HUES64 (cell line): Measurements from ENCODE around the gene SNAP29.
"Not testable (repeated sequence)": the region's sequence is repeated elsewhere in the genome, so short reads cannot be mapped to it uniquely, and the experiment has no call there.

Experiments used
- H3K27ac ChIP-seq: 2 replicates; pipeline ENCODE4 v1.7.0; 2013; ENCODE audit warnings: low read depth, low read length, inconsistent platforms
- H3K27me3 ChIP-seq: 2 replicates; pipeline ENCODE4 v1.6.1; 2013; ENCODE audit warnings: mild to moderate bottlenecking, low read length; ENCODE audit not compliant: insufficient read depth
- H3K36me3 ChIP-seq: 2 replicates; pipeline ENCODE4 v1.6.1; 2013; ENCODE audit warnings: mild to moderate bottlenecking, low read length; ENCODE audit not compliant: insufficient read depth
- H3K4me1 ChIP-seq: 2 replicates; pipeline ENCODE4 v1.6.1; 2013; ENCODE audit warnings: mild to moderate bottlenecking, low read length, moderate library complexity; ENCODE audit not compliant: insufficient read depth
- H3K4me3 ChIP-seq: 2 replicates; pipeline ENCODE4 v1.5.1; 2013; ENCODE audit warnings: mild to moderate bottlenecking, low read length, moderate library complexity
- H3K9ac ChIP-seq: 2 replicates; pipeline ENCODE4 v1.6.1; 2013; ENCODE audit warnings: mild to moderate bottlenecking, low read depth, low read length
- H3K9me3 ChIP-seq: 2 replicates; pipeline ENCODE4 v1.6.1; 2013; ENCODE audit warnings: low read depth, low read length; ENCODE audit not compliant: insufficient read depth
- WGBS: fragments of 150-250, 120-280 bp; methylation state at CpG from one replicate; pipeline ENCODE4 v1.1.7; 2013; ENCODE audit warnings: missing lambda C conversion rate; 5-methylcytosine and 5-hydroxymethylcytosine counted together

Gene SNAP29

GRCh38 chr22:20922141-20922751 lies 63.4 kb downstream of the SNAP29 start:
- Histone ChIP-seq H3K9me3 (no peaks in the 10 kb centered on the region), H3K27ac (no peak overlapping the region), H3K36me3 (peaks cover 5% of the 10 kb centered on the region; the same call in 1 of the 2 replicates), H3K4me1 (peaks cover 37% of the 10 kb centered on the region), H3K9ac (no peak overlapping the region), H3K27me3 (no peaks in the 10 kb centered on the region), H3K4me3 (no peak overlapping the region)
- 49% methylated on average over 3 of the region's 3 CpGs for WGBS

- Histone ChIP-seq H3K27ac (peak overlapping the region; percentile 48; the same call in 1 of the 2 replicates), H3K4me1 (peaks cover 29% of the 10 kb centered on the region), H3K9me3 (no peaks in the 10 kb centered on the region)
Observed at GRCh38 chr22:20926243-20926642, 67.4 kb downstream of the SNAP29 start.

DNA sequence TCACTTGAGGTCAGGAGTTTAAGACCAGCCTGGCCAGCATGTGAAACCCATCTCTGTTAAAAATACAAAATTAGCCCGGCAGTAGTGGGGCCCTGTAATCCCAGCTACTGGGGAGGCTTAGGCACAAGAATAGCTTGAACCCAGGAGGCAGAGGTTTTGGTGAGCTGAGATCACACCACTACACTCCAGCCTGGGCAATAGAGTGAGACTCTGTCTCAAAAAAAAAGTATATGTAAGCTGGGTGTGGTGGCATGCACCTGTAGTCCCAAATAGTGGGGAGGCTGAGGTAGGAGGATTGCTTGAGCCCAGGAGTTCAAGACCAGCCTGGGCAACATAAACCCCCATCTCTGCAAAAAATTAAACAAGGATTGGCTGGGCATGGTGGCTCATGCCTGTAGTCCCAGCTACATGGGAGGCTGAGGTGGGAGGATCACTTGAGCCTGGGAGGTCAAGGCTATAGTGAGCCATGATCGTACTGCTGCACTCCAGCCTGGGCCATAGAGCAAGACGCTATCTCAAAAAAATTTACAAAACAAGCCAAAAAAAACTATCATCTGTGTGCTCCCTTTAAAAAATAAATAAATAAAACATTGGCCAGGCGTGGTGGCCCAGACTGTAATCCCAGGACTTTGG lies 69.2 kb downstream of the SNAP29 start:
- H3K36me3 ChIP-seq = peaks cover 12% of the 10 kb centered on the region
- H3K4me1 ChIP-seq = peaks cover 25% of the 10 kb centered on the region
- no peak overlapping the region for H3K9ac ChIP-seq
- WGBS = 93% methylated on average over 4 of the region's 4 CpGs
- H3K27me3 ChIP-seq = no peaks in the 10 kb centered on the region
- H3K9me3 ChIP-seq = no peaks in the 10 kb centered on the region
- H3K4me3 ChIP-seq = no peak overlapping the region
- no peak overlapping the region for H3K27ac ChIP-seq

More at GRCh38 chr22:20926243-20926642, 67.4 kb downstream of the SNAP29 start:
- WGBS = 66% methylated on average over 2 of the region's 2 CpGs
- peaks cover 9% of the 10 kb centered on the region; the same call in 1 of the 2 replicates for H3K36me3 ChIP-seq
- H3K27me3 ChIP-seq = no peaks in the 10 kb centered on the region
- no peak overlapping the region for H3K9ac ChIP-seq
- no peak overlapping the region for H3K4me3 ChIP-seq

GRCh38 chr22:20928573-20928967 lies 69.8 kb downstream of the SNAP29 start:
- peaks cover 25% of the 10 kb centered on the region for H3K4me1 ChIP-seq
- no peaks in the 10 kb centered on the region for H3K9me3 ChIP-seq
- no peak overlapping the region for H3K4me3 ChIP-seq
- H3K36me3 ChIP-seq = peaks cover 13% of the 10 kb centered on the region
- H3K9ac ChIP-seq = no peak overlapping the region
- H3K27me3 ChIP-seq = no peaks in the 10 kb centered on the region
- no peak overlapping the region for H3K27ac ChIP-seq
- WGBS = 92% methylated on average over 3 of the region's 4 CpGs

GRCh38 chr22:20930004-20930403 lies 71.2 kb downstream of the SNAP29 start:
- peaks cover 24% of the 10 kb centered on the region for H3K36me3 ChIP-seq
- H3K9ac ChIP-seq = no peak overlapping the region
- peaks cover 17% of the 10 kb centered on the region for H3K4me1 ChIP-seq
- H3K27ac ChIP-seq = no peak overlapping the region
- no peaks in the 10 kb centered on the region for H3K9me3 ChIP-seq
- 100% methylated on average over 1 of the region's 1 CpG for WGBS
- no peaks in the 10 kb centered on the region for H3K27me3 ChIP-seq
- no peak overlapping the region for H3K4me3 ChIP-seq

DNA sequence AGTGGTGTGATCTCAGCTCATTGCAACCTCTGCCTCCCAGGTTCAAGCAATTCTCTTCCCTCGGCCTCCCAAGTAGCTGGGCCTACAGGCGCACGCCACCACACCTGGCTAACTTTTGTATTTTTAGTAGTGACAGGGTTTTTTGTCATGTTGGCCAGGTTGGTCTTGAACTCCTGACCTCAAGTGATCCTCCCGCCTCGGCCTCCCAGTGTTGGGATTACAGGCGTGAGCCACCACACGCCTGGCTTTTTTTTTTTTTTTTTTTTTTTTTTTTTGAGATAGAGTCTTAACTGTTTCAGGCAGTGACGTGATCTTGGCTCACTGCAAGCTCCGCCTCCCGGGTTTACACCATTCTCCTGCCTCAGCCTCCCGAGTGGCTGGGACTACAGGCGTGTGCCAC lies 71.6 kb downstream of the SNAP29 start:
- WGBS = 96% methylated on average over 11 of the region's 12 CpGs
- not testable (repeated sequence) for H3K9ac ChIP-seq, H3K27me3 ChIP-seq, H3K27ac ChIP-seq, H3K9me3 ChIP-seq, H3K4me3 ChIP-seq
- peaks cover 13% of the 10 kb centered on the region for H3K4me1 ChIP-seq
- peaks cover 28% of the 10 kb centered on the region for H3K36me3 ChIP-seq

DNA sequence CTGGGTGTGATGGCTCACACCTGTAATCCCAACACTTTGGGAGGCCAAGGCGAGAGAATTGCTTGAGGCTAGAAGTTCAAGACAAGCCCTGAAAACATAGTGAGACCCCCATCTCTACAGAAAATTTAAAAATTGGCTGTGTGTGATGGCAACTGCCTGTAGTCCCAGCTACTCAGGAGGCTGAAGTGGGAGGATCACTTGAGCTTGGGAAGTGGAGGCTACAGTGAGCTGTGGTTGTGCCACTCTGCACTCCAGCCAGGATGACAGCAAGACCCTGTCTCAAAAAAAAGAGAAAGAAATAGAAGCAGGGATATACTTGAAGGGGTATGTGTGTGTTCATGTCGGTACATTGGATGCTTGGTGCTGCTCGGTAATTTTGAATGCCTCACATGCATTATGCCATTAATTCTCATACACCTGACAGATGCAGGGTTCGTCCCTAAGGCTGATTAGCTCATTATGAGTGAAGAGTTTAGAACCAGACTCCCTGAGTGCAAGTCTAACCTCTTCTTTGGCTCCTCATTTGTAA lies 72.4 kb downstream of the SNAP29 start:
- 88% methylated on average over 4 of the region's 4 CpGs for WGBS
- no peaks in the 10 kb centered on the region for H3K27me3 ChIP-seq
- peaks cover 36% of the 10 kb centered on the region for H3K36me3 ChIP-seq
- no peak overlapping the region for H3K27ac ChIP-seq
- H3K4me1 ChIP-seq = peaks cover 5% of the 10 kb centered on the region
- no peaks in the 10 kb centered on the region for H3K9me3 ChIP-seq
- H3K9ac ChIP-seq = no peak overlapping the region
- H3K4me3 ChIP-seq = no peak overlapping the region

- H3K36me3 ChIP-seq = peaks cover 57% of the 10 kb centered on the region
- H3K4me3 ChIP-seq = no peak overlapping the region
- 95% methylated on average over 7 of the region's 7 CpGs for WGBS
- no peaks in the 10 kb centered on the region for H3K27me3 ChIP-seq
- no peak overlapping the region for H3K27ac ChIP-seq
- H3K4me1 ChIP-seq = no peaks in the 10 kb centered on the region
- no peaks in the 10 kb centered on the region for H3K9me3 ChIP-seq
- H3K9ac ChIP-seq = no peak overlapping the region
Observed at GRCh38 chr22:20933910-20934309, 75.1 kb downstream of the SNAP29 start.

GRCh38 chr22:20935049-20935448 lies 76.2 kb downstream of the SNAP29 start:
- H3K4me3 ChIP-seq, H3K27ac ChIP-seq, H3K4me1 ChIP-seq, H3K9me3 ChIP-seq, H3K9ac ChIP-seq, H3K27me3 ChIP-seq: not testable (repeated sequence)
- peaks cover 58% of the 10 kb centered on the region for H3K36me3 ChIP-seq
- WGBS = 95% methylated on average over 9 of the region's 9 CpGs

DNA sequence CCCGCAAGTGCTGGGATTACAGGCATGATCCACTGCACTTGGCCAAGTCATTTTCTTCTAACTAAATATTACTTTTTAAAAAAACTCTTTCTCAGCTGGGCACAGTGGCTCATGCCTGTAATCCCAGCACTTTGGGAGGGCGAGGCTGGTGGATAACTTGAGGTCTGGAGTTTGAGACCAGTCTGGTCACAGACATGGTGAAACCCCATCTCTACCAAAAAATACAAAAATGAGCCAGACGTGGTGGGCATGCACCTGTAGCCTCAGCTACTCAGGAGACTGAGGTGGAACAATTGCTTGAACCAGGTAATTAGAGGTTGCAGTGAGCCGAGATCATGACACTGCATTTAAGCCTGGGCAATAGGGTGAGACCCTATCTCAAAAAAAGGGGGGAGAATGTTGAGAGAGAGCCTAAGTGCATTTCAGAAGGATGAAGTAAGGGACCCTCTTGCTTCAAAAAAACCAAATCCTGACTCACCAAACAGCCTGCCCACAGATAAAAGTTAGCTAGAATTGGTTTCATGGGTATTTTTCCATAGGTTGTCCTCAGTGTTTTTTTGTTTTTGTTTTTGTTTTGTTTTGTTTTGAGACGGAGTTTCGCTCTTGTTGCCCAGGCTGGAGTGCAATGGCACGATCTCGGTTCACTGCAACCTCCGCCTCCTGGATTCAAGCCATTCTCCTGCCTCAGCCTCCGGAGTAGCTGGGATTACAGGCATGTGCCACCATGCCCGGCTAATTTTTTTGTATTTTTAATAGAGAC lies 77.2 kb downstream of the SNAP29 start:
- H3K9me3 ChIP-seq, H3K27me3 ChIP-seq, H3K9ac ChIP-seq, H3K27ac ChIP-seq, H3K4me3 ChIP-seq, H3K4me1 ChIP-seq: not testable (repeated sequence)
- H3K36me3 ChIP-seq = peaks cover 57% of the 10 kb centered on the region
- 97% methylated on average over 11 of the region's 11 CpGs for WGBS
